Measurements from ENCODE around the gene PLXDC2. TPM values are rescaled to one million over a fixed set of nuclear protein-coding genes. Genes with fewer than 3 reads are reported as not detected.
A peak's percentile ranks its signal among the peaks of the same experiment; 100 is the strongest.

The PLXDC2 gene
- total and polyA plus RNA-seq, 2 donors (not counting 1 experiment from before 2014, with no cell fraction given), result 4.2 to 5.1 TPM

GRCh38 chr10:19848226-19848985, 32.2 kb downstream of the PLXDC2 start:
- Histone ChIP-seq H3K79me2 (ENCODE audit: control insufficient read depth, insufficient read depth, low read length) (no peaks in the 10 kb centered on the region), H3K36me3 (ENCODE audit: control insufficient read depth, insufficient read depth, low read length) (no peaks in the 10 kb centered on the region), H2AFZ (ENCODE audit: low read length) (no peak overlapping the region), H3K27me3 (ENCODE audit: control insufficient read depth, insufficient read depth, low read length) (no peaks in the 10 kb centered on the region), H3K4me1 (ENCODE audit: control insufficient read depth, extremely low read depth, insufficient read depth, low read length) (no peaks in the 10 kb centered on the region), H3K4me2 (ENCODE audit: extremely low read depth, insufficient read depth, low read length) (no peak overlapping the region), H3K4me3 (replicated peaks in 1 of 4; ENCODE audit: control extremely low read depth in 1 of 4, insufficient read depth in 1 of 4, low read depth in 3 of 4, low read length in 4 of 4) (no peak overlapping the region), H3K27ac (ENCODE audit: insufficient read depth, low read length) (no peak overlapping the region), H3K9me3 (ENCODE audit: control insufficient read depth, insufficient read depth, low read depth, low read length) (no peaks in the 10 kb centered on the region), H3K9ac (ENCODE audit: insufficient read depth, low read length) (no peak overlapping the region), H4K20me1 (ENCODE audit: control insufficient read depth, extremely low read depth, insufficient read depth, low read length) (no peaks in the 10 kb centered on the region)
- DNase-seq (ENCODE audit: low read depth in 2 of 2), result peak in 1 of 2 donors; percentile 31
- TF ChIP-seq, protein P1, sequence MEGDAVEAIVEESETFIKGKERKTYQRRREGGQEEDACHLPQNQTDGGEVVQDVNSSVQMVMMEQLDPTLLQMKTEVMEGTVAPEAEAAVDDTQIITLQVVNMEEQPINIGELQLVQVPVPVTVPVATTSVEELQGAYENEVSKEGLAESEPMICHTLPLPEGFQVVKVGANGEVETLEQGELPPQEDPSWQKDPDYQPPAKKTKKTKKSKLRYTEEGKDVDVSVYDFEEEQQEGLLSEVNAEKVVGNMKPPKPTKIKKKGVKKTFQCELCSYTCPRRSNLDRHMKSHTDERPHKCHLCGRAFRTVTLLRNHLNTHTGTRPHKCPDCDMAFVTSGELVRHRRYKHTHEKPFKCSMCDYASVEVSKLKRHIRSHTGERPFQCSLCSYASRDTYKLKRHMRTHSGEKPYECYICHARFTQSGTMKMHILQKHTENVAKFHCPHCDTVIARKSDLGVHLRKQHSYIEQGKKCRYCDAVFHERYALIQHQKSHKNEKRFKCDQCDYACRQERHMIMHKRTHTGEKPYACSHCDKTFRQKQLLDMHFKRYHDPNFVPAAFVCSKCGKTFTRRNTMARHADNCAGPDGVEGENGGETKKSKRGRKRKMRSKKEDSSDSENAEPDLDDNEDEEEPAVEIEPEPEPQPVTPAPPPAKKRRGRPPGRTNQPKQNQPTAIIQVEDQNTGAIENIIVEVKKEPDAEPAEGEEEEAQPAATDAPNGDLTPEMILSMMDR (conservative IDR thresholded peaks at IDR 0.05 in 1 of 2, IDR thresholded peaks at IDR 0.05 in 1 of 2; ENCODE audit: low read depth in 1 of 2, low read length in 2 of 2), result no peak
- TF ChIP-seq EZH2 (IDR thresholded peaks at IDR 0.05; ENCODE audit: low read length, missing control alignments), result no peak

- no peak for TF ChIP-seq EZH2 (IDR thresholded peaks at IDR 0.05; ENCODE audit: low read length, missing control alignments)
- TF ChIP-seq, protein P1 (conservative IDR thresholded peaks at IDR 0.05 in 1 of 2, IDR thresholded peaks at IDR 0.05 in 1 of 2; ENCODE audit: low read depth in 1 of 2, low read length in 2 of 2), result no peak
- no peak overlapping the region for H3K4me3 ChIP-seq (replicated peaks in 1 of 4; ENCODE audit: control extremely low read depth in 1 of 4, insufficient read depth in 1 of 4, low read depth in 3 of 4, low read length in 4 of 4)
- no peaks in the 10 kb centered on the region for H3K27me3 ChIP-seq (ENCODE audit: control insufficient read depth, insufficient read depth, low read length)
- H3K9me3 ChIP-seq (ENCODE audit: control insufficient read depth, insufficient read depth, low read depth, low read length), result no peaks in the 10 kb centered on the region
- no peaks in the 10 kb centered on the region for H3K79me2 ChIP-seq (ENCODE audit: control insufficient read depth, insufficient read depth, low read length)
- no peak overlapping the region for H2AFZ ChIP-seq (ENCODE audit: low read length)
- H3K4me1 ChIP-seq (ENCODE audit: control insufficient read depth, extremely low read depth, insufficient read depth, low read length), result no peaks in the 10 kb centered on the region
- no peak overlapping the region for H3K27ac ChIP-seq (ENCODE audit: insufficient read depth, low read length)
- H3K36me3 ChIP-seq (ENCODE audit: control insufficient read depth, insufficient read depth, low read length), result no peaks in the 10 kb centered on the region
- no peaks in the 10 kb centered on the region for H4K20me1 ChIP-seq (ENCODE audit: control insufficient read depth, extremely low read depth, insufficient read depth, low read length)
- no peak overlapping the region for H3K9ac ChIP-seq (ENCODE audit: insufficient read depth, low read length)
- no peak overlapping the region for H3K4me2 ChIP-seq (ENCODE audit: extremely low read depth, insufficient read depth, low read length)
- DNase-seq (ENCODE audit: low read depth in 2 of 2), result no peak
These were observed 37.6 kb downstream of the PLXDC2 start for GRCh38 chr10:19853831-19854230.

GRCh38 chr10:19857876-19858275, 41.6 kb downstream of the PLXDC2 start:
- no peaks in the 10 kb centered on the region for H4K20me1 ChIP-seq (ENCODE audit: control insufficient read depth, extremely low read depth, insufficient read depth, low read length)
- H3K27me3 ChIP-seq (ENCODE audit: control insufficient read depth, insufficient read depth, low read length), result no peaks in the 10 kb centered on the region
- no peak overlapping the region for H3K27ac ChIP-seq (ENCODE audit: insufficient read depth, low read length)
- H3K4me1 ChIP-seq (ENCODE audit: control insufficient read depth, extremely low read depth, insufficient read depth, low read length), result no peaks in the 10 kb centered on the region
- no peaks in the 10 kb centered on the region for H3K9me3 ChIP-seq (ENCODE audit: control insufficient read depth, insufficient read depth, low read depth, low read length)
- DNase-seq (ENCODE audit: low read depth in 2 of 2), result no peak
- H3K9ac ChIP-seq (ENCODE audit: insufficient read depth, low read length), result no peak overlapping the region
- H3K4me3 ChIP-seq (replicated peaks in 1 of 4; ENCODE audit: control extremely low read depth in 1 of 4, insufficient read depth in 1 of 4, low read depth in 3 of 4, low read length in 4 of 4), result no peak overlapping the region
- no peak overlapping the region for H3K4me2 ChIP-seq (ENCODE audit: extremely low read depth, insufficient read depth, low read length)
- no peak overlapping the region for H2AFZ ChIP-seq (ENCODE audit: low read length)
- no peaks in the 10 kb centered on the region for H3K79me2 ChIP-seq (ENCODE audit: control insufficient read depth, insufficient read depth, low read length)
- TF ChIP-seq, protein P1 (conservative IDR thresholded peaks at IDR 0.05 in 1 of 2, IDR thresholded peaks at IDR 0.05 in 1 of 2; ENCODE audit: low read depth in 1 of 2, low read length in 2 of 2), result no peak
- TF ChIP-seq EZH2 (IDR thresholded peaks at IDR 0.05; ENCODE audit: low read length, missing control alignments), result no peak
- no peaks in the 10 kb centered on the region for H3K36me3 ChIP-seq (ENCODE audit: control insufficient read depth, insufficient read depth, low read length)
